HTERT RPE-1 (cell line): ENCODE data around the gene CHRD.

ENCODE experiments used
- in situ Hi-C: fragments of 300-500 bp; cut with MboI; formaldehyde crosslinking; loops from 4 replicates; pipeline ENCODE4 v1.14.3; 2020; ENCODE audit warnings: low sequenced_read_pairs

Gene CHRD

DNA sequence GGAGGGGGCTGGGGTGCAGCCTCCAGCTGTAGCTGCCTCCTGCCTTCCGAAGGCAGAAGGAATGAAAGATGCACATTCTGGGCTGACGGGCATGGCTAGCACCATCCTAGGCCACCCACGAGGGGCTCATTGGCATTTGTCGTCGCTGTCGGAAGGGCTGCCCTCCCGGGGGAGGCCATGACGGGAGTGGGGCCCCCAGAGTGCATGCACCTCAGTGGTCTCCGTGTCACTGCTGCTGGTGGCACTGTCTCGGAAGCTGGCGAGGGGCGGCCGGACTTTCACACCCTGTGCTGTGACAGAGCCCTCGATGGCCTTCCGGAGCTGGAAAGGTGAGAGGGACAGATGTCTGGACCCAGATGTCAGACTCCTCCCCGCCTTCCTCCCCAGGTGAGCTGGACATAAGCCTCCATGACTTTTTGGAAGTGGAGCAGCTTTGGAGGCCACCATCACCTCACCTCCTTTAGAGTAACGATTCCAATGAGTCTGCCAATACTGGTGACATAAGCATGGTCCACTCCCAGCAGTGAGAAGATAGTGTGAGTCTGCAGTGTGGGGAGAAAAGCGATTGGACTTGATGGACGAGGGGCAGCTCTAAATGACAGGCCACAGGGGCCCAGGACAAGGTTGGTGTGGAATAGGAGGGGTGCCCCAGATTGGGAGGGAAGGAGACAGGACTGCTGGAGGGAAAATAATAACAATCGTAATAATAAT, 33.2 kb upstream of the CHRD start:
- in situ Hi-C loops = no loop called here

DNA sequence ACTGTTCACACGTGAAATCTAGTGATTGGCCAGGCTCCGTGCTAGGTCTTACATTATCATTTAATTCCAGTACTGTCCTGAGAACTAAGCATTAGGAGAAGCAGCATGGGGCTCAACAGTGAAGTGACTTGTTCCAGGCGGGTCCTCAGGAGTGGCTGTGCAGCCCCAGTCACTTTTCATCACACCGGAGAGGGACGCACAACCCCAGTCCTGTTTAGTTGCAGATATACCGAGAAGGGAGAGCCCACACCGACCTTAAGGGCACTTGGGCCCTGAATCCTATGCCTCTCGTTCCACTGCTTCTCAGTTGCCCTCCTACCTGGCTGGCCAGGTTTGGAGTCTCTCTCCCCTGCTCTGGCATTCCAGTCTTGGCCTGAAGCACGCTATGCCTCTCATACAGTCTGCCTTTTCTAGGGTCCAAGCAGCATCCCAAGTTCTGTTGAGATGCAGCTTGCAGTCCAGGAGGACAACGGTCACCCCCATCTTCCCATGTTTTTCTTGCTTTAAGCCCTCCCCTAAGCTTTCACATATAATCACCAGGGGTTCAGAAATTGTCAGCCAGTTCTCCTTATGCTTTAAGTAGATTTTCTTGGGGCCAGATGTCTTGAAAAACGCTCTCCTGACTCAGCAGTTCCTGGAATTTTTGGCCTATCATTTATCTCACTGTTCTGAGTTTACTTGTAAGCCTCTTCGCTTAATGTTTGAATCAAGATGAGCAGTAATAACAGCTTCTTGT, 32.4 kb upstream of the CHRD start:
- in situ Hi-C loops = no loop called here

DNA sequence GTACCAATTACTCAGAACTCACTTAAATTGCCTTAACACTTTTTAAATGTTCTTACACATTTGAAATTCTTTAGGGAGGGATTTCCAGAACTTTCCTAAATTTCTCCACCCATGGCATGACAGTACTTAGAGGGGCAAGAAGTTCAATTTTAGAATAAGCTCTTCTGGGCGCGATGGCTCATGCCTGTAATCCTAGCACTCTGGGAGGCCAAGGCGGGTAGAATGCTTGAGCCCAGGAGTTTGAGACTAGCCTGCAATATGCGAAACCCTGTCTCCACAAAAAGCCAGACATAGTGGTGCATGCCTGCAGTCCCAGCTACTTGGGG, 31.8 kb upstream of the CHRD start:
- in situ Hi-C loops = no loop called here

DNA sequence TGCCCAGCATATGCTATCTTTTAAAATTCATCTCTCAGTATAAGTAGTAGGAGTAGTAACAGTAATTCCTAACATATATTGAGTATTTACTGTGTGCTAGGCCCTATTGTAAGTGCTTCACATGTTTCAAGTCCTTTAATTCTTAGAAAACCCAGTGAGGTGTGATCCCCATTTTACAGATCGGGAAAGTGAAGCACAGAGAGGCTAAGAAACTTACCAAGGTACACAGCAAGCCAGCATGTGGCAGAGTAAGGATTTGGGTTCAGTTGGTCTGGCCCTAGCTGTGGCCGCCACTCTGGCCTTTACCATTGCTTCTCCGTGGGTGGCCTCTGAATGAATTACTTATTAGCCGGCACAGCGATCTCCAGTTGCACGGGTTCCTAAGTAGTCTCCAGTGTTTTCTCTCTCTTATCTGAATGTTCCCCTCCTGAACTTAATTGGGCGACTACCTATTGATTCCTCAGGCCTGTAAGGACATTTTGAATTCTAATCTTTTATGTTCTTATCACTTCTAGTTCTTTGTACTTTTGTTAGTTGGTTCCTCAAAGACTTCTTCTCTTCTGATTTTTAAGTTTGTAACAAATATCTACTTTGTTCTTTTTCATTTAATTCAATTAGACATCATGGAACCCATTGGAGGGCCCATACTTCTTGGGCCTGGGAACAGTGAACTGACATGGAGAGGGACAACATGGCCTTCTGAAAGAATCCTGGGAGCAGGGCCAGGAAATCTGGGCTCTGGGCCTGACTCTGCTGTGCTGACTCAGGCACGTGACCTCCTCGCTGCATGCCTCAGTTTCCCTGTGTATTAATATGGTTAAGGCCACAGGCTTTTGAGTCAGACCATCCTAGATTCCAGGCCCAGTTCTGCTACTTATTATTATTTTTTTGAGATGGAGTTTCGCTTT, 30.0 kb upstream of the CHRD start:
- in situ Hi-C loops = no loop called here

DNA sequence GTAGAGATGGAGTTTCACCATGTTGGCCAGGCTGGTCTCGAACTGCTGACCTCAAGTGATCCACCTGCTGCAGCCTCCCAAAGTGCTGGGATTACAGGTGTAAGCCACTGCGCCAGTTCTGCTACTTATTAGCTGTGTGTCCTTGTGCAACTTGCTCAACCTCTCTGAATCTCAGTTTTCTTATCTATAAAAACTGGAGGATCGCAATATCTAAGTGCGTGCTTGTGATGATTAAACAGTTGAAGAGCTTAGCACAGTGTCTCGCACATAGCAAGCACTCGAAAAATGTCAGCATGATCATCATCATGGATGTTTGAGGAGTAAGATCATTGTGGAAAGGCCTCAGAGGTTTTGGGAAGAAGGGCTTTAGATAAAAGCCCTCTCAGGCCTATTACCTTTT, 29.2 kb upstream of the CHRD start:
- in situ Hi-C loops = no loop called here

GRCh38 chr3:184351511-184352148, 28.2 kb upstream of the CHRD start:
- in situ Hi-C loops = no loop called here

DNA sequence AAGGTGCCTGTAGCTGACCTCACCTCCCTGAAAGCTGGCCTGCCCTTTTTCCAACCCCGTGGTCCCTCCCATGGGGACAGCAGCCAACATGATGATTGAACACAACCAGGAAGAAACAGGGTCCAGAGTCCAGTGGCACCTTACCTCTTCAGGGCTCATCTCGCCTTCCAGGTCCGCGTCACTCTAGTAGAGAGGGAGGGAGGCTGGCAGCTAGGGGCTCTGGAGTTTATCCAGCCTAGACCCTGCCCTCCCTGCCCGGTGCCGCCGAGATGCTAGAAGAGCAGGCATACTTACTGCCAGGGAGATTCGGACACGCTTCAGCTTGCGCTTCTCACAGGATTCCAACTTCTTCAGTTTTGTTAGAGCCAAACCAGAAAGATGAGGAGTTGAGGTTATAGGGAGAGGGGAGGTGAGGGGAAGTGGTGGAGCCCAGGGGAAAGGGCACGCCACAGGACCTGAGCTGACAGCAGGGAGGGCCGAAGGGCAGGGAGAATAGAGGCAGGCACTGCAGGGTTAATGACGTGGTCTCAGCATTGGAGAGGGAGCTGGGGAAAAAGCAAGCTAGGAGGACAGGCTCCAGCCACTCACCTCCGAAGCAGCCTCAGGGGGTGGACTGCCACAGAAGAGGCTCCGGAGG, 27.6 kb upstream of the CHRD start:
- in situ Hi-C loops = no loop called here

GRCh38 chr3:184352897-184353545, 26.8 kb upstream of the CHRD start:
- in situ Hi-C loops = no loop called here

DNA sequence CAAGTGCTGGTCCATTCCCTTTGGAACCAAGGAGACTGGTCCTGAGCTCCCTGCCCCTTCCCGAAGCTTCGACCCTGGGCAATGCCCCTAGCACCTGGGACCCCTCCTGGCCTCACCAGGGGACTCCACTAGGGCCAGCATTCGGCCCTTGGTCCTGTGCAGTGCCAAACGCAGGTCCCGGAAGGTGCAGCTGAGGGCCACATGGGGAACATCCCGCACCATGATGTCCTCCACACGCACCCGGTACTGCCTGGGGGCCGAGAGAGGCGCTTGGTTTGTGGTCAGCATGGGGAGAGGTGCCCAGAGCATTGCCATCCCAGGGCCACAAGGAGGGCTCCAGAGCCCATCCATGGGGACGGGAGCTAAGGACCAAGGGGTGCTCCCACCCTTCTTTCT, 26.3 kb upstream of the CHRD start:
- in situ Hi-C loops = no loop called here

DNA sequence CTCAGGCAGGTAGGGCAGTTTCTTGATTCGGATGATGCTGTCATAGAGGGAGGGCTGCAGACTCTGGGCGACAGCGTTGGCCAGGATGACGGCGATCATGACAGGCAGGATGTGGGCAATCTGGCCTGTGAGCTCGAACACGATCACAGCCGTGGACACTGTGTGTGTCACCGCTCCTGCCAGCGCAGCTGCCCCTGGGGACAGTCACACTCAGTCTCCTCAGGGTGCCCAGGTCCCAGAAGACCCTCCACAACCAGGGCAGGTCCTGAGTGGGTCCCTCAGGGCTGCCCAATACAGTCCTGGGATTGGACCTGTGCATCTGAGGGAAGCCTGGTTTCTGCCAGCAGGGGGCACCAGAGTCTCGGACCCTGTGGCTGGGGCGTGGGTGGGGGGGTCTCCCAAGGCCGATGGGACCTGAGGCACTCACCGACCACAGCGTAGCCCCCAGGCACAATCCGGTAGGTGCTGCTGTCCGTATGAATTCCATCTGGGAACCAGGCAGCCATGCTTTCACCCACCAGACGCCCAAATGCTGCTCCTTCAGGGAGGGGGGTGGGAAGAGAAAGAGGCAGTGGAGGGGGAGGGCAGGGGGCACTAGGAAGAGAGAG, 25.6 kb upstream of the CHRD start:
- in situ Hi-C loops = no loop called here

DNA sequence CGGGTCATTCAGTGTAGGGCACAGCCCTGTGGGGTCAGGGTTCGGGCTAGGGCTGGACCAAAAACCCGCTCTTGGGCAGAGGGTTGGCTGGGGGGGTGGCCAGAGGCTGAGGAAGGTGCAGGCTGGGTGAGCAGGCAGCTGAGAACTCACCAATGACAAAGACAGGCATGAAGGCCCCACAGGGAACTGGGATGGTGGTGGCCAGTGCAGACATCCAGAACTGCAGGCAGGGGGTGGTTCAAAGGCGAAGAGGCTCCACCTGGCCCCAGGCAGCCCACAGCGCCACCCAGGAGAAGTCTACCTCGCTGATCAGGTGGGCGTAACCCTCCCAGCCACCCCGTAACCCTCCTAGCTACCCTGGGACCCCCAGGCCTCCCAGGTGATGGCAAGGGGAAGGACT, 25.1 kb upstream of the CHRD start:
- in situ Hi-C loops = no loop called here

GRCh38 chr3:184355261-184356040, 24.4 kb upstream of the CHRD start:
- in situ Hi-C loops = no loop called here

- in situ Hi-C loops = no loop called here
Observed at GRCh38 chr3:184357248-184358123, 22.4 kb upstream of the CHRD start.

DNA sequence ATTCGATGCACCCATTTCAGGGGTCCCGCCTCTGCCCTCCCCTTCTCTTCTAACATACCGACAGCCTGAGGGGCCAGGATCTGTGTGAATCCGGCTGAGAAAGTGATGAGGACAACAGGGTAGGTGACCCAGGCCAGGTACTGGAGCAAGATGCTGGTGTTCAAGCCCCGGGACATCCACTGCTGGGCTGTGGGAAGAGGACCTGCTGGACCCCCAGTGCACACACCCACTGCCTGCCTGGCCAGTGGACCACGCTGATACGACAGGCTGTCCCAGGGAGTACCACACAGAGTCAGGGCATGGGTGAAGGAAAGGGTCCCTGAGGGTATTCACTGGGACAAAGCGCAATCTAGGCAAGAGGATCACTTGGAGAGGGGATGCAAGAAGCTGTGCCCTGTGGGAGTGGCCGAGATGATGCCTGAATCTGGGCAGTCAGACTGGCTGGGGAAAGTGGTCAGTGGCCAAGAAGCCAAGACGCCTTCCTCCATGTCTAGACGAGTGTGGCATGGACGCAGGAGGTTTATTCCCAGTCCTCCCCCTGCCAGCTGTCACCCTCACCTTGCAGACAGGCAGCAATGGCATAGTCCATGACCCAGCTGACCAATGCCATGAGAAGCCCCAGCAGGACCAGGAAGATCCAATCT, 21.6 kb upstream of the CHRD start:
- in situ Hi-C loops = no loop called here

GRCh38 chr3:184358921-184359350, 20.9 kb upstream of the CHRD start:
- in situ Hi-C loops = no loop called here

GRCh38 chr3:184359610-184360009, 20.2 kb upstream of the CHRD start:
- in situ Hi-C loops = no loop called here

DNA sequence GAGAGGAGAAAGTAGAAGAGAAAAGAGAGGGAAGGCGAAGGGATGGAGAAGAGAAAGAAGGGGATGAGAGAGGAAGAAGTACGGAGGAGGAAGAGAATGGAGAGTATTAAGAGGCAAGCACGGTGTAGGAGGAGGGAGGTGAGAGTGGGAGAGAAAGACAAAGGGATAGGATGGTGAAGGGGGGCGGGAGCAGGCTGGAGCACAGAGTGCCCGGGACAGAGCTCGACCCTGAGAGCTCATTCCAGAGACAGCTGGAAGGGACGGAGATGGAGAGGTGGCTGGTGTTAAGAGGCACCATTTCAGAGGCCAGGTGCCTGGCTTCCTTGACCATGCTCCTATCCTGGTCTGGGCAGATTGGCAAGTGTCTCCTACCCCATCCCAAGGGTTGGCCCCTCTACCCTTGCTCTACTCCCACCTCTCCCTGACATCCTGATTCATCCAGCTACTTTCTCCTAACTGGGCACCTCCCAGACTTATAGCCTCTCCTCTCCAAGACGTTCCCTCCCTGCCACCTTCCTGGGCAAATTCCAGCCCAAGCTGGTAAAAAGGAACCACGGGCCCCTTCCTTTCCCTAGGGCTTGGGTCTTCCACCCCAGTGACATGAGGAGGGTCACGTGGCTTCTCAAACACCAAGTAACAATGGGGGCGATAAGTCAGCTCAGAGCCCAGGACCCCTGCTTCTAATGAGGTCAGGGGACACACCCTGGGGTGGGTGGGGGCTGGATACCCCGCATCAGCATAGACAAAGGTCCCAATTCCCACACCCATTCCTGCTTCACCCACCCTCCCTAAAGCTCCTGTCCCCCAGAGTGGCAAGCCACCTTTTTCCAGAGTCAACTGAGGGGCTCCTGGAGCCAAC, 19.6 kb upstream of the CHRD start:
- in situ Hi-C loops = no loop called here
